Adrenal gland (tissue), 5 donors: Measurements from ENCODE around the gene PARG.

Experiments
- CTCF ChIP-seq, 6 experiments: fragments of 450-650 bp in 4 of 6; fragments of 200-600 bp in 2 of 6; sonication (generic) in 1 of 6; IDR thresholded peaks; 1 replicate in 5 of 6; 2 replicates in 1 of 6; pipeline versions ENCODE4 v1.5.1 to v1.8.0; 2016 to 2021; ENCODE audit warnings: antibody characterized with exemption in 6 of 6, mild to moderate bottlenecking in 2 of 6, moderate library complexity in 1 of 6
- POLR2A ChIP-seq, 2 donors: fragments of 450-650 bp; IDR thresholded peaks; one replicate each; pipeline ENCODE4 v1.6.1; 2017; ENCODE audit warnings: antibody characterized with exemption in 2 of 2, mild to moderate bottlenecking in 2 of 2, moderate library complexity in 1 of 2
- donor health status: DM: no; HTN: no; CAD: no.

- TF ChIP-seq CTCF (IDR thresholded peaks at IDR 0.05) (no peak), POLR2A (IDR thresholded peaks at IDR 0.05) (no peak)
Observed at GRCh38 chr10:49830016-49830415, 111.8 kb downstream of the PARG start.
